Fibroblast of skin of left quadriceps (primary cell): ENCODE data around the gene NAT10.
"Not testable (repeated sequence)": the region's sequence is repeated elsewhere in the genome, so short reads cannot be mapped to it uniquely, and the experiment has no call there.

ENCODE experiments used
- DNase-seq, 2 experiments: peaks; one replicate each; pipeline ENCODE4 v3.0.0-alpha.2; 2013; ENCODE audit warnings: low read depth in 2 of 2

NAT10 gene

GRCh38 chr11:34167961-34168360, 62.5 kb downstream of the NAT10 start:
- no peak for DNase-seq

GRCh38 chr11:34168642-34169420, 63.4 kb downstream of the NAT10 start:
- DNase-seq, result no peak

GRCh38 chr11:34169686-34170085, 64.3 kb downstream of the NAT10 start:
- DNase-seq, result no peak

- DNase-seq, result no peak
Observed at GRCh38 chr11:34173050-34173449, 67.6 kb downstream of the NAT10 start.

GRCh38 chr11:34174412-34175041, 69.1 kb downstream of the NAT10 start:
- DNase-seq, result peak; percentile 21 to 31

GRCh38 chr11:34175284-34176019, 70.0 kb downstream of the NAT10 start:
- DNase-seq, result no peak

- no peak for DNase-seq
Observed at GRCh38 chr11:34176751-34177209, 71.4 kb downstream of the NAT10 start.

- DNase-seq, result no peak
Observed at GRCh38 chr11:34178209-34178821, 72.9 kb downstream of the NAT10 start.

- DNase-seq, result no peak
Observed at GRCh38 chr11:34179026-34179675, 73.7 kb downstream of the NAT10 start.

GRCh38 chr11:34180040-34180813, 74.8 kb downstream of the NAT10 start:
- DNase-seq, result no peak

GRCh38 chr11:34180814-34181165, 75.4 kb downstream of the NAT10 start:
- DNase-seq, result not testable (repeated sequence)

GRCh38 chr11:34181251-34181650, 75.8 kb downstream of the NAT10 start:
- DNase-seq, result no peak

- no peak for DNase-seq
Observed at GRCh38 chr11:34181856-34182405, 76.5 kb downstream of the NAT10 start.

GRCh38 chr11:34182425-34182824, 77.0 kb downstream of the NAT10 start:
- DNase-seq, result no peak

- no peak for DNase-seq
Observed at GRCh38 chr11:34182921-34183685, 77.7 kb downstream of the NAT10 start.

- no peak for DNase-seq
Observed at GRCh38 chr11:34183848-34184391, 78.5 kb downstream of the NAT10 start.

- no peak for DNase-seq
Observed at GRCh38 chr11:34184505-34185015, 79.1 kb downstream of the NAT10 start.

GRCh38 chr11:34185926-34186841, 80.8 kb downstream of the NAT10 start:
- DNase-seq, result no peak
